Measurements from ENCODE around the gene GJD2. TPM values are rescaled to one million over a fixed set of nuclear protein-coding genes. Genes with fewer than 3 reads are reported as not detected.

The GJD2 gene
- total and polyA plus RNA-seq, 2 of the 13 experiments (the other 11 are each of a cell fraction or from before 2014, with no cell fraction given): not detected

- TF ChIP-seq MAZ (IDR thresholded peaks at IDR 0.05; ENCODE audit: borderline replicate concordance, low read depth, low read length): no peak
- no peak for TF ChIP-seq MAZ (CRISPR knock-in tag; IDR thresholded peaks at IDR 0.05; ENCODE audit: low read depth)
These were observed 6.1 kb upstream of the GJD2 start (continued) for GRCh38 chr15:34760909-34761308.

- POLR2A ChIA-PET: no interaction called here
- in situ Hi-C loops (cut with HindIII; ENCODE audit: extremely low pct_ligation_motif_present, low pct_unique_long_range_greater_than_20kb): no loop called here
- Histone ChIP-seq H2AFZ (ENCODE audit: low read length) (no peak overlapping the region), H4K20me1 (ENCODE audit: insufficient read depth, low read length) (no peaks in the 10 kb centered on the region), H3K27me3 (ENCODE audit: control insufficient read depth in 1 of 2, insufficient read depth in 2 of 2, low read length in 2 of 2) (peaks cover 1 to 15% of the 10 kb centered on the region in 2 experiments; a peak in 3 of 5 replicates), H3K9ac (ENCODE audit: insufficient read depth, low read depth, low read length) (no peak overlapping the region), H3K27ac (ENCODE audit: extremely low read length, insufficient read depth, low read length) (no peak overlapping the region), H3K79me2 (ENCODE audit: insufficient read depth, low read length) (no peaks in the 10 kb centered on the region), H3K4me3 (replicated peaks in 1 of 3; ENCODE audit: insufficient read depth in 1 of 3, low read depth in 2 of 3, low read length in 3 of 3) (no peak overlapping the region), H3K36me3 (replicated peaks in 1 of 2; ENCODE audit: control insufficient read depth in 1 of 2, insufficient read depth in 2 of 2, low read length in 2 of 2) (no peaks in the 10 kb centered on the region), H3K4me2 (ENCODE audit: low read depth, low read length) (no peak overlapping the region), H3K9me3 (ENCODE audit: low read length) (no peaks in the 10 kb centered on the region), H3K4me1 (ENCODE audit: insufficient read depth, low read length) (no peaks in the 10 kb centered on the region)
- CTCF ChIA-PET (ENCODE audit: low intra/inter-chr PET ratio, low total read pairs): no interaction called here
- DNase-seq (ENCODE audit: low spot score) (no peak), ATAC-seq (no peak), FAIRE-seq (no peak)
- BruUV-seq (replicated peaks): no TSS peak
- intact Hi-C loops (cut with micrococcal nuclease; ENCODE audit: unreplicated experiment): no loop called here
- WGBS (ENCODE audit: low lambda C conversion rate): 0% methylated on average over 2 of the region's 2 CpGs
- TF ChIP-seq ZNF652 (CRISPR knock-in tag; IDR thresholded peaks at IDR 0.05; ENCODE audit: borderline replicate concordance, low read depth): no peak
- TF ChIP-seq SATB2 (CRISPR knock-in tag; IDR thresholded peaks at IDR 0.05): no peak
- no peak for TF ChIP-seq ZNF260 (CRISPR knock-in tag; IDR thresholded peaks at IDR 0.05; ENCODE audit: borderline replicate concordance, low read depth)
- TF ChIP-seq SP2 (CRISPR knock-in tag; IDR thresholded peaks at IDR 0.05): no peak
- no peak for TF ChIP-seq ZBTB49 (CRISPR knock-in tag; IDR thresholded peaks at IDR 0.05; ENCODE audit: borderline replicate concordance)
- TF ChIP-seq CCAR2 (optimal IDR thresholded peaks at IDR 0.05; ENCODE audit: low read depth, low read length): no peak
- no peak for TF ChIP-seq SNAPC2 (CRISPR knock-in tag; IDR thresholded peaks at IDR 0.05)
- no peak for TF ChIP-seq NFIC (IDR thresholded peaks at IDR 0.05; ENCODE audit: low read length)
- TF ChIP-seq ZNF468 (CRISPR knock-in tag; IDR thresholded peaks at IDR 0.05): no peak
- no peak for TF ChIP-seq ZNF879 (CRISPR knock-in tag; IDR thresholded peaks at IDR 0.05)
- no peak for TF ChIP-seq SIN3B (IDR thresholded peaks at IDR 0.05; ENCODE audit: low read length)
- TF ChIP-seq ZFY (CRISPR knock-in tag; IDR thresholded peaks at IDR 0.05): no peak
- TF ChIP-seq ZNF749 (CRISPR knock-in tag; IDR thresholded peaks at IDR 0.05; ENCODE audit: borderline replicate concordance): no peak
- TF ChIP-seq CREB3 (CRISPR knock-in tag; IDR thresholded peaks at IDR 0.05): no peak
- TF ChIP-seq HMGXB4 (CRISPR knock-in tag; IDR thresholded peaks at IDR 0.05; ENCODE audit: borderline replicate concordance in 1 of 2, low read depth in 1 of 2): no peak
- no peak for TF ChIP-seq KDM3A (CRISPR knock-in tag; IDR thresholded peaks at IDR 0.05; ENCODE audit: low read depth)
- no peak for TF ChIP-seq ZIK1 (CRISPR knock-in tag; IDR thresholded peaks at IDR 0.05; ENCODE audit: borderline replicate concordance, low read depth)
- no peak for TF ChIP-seq ZNF547 (CRISPR knock-in tag; IDR thresholded peaks at IDR 0.05)
- no peak for TF ChIP-seq ZNF12 (CRISPR knock-in tag; IDR thresholded peaks at IDR 0.05)
These were observed 5.2 kb upstream of the GJD2 start for GRCh38 chr15:34759992-34760391.
